Upper lobe of right lung (tissue), 1 donor: Measurements from ENCODE around the gene TPT1. TPM values are rescaled to one million over a fixed set of nuclear protein-coding genes. Genes with fewer than 3 reads are reported as not detected.

Source experiments
- ATAC-seq: fragments of 200-7000 bp; cut with Tn5 transposase; one replicate; pipeline ENCODE4 v1.9.1; 2020; ENCODE audit warnings: mild to moderate bottlenecking, moderate library complexity
- DNase-seq: peaks from one replicate; pipeline ENCODE4 v3.0.0-alpha.2; 2020
- H3K27ac ChIP-seq: fragments of 200-600 bp; one replicate; pipeline ENCODE4 v1.8.0; 2022
- H3K27me3 ChIP-seq: fragments of 200-600 bp; one replicate; pipeline ENCODE4 v1.8.0; 2022; ENCODE audit warnings: mild to moderate bottlenecking
- H3K36me3 ChIP-seq: fragments of 200-600 bp; one replicate; pipeline ENCODE4 v1.8.0; 2022
- H3K4me1 ChIP-seq: fragments of 200-600 bp; one replicate; pipeline ENCODE4 v1.8.0; 2022
- H3K4me3 ChIP-seq: fragments of 200-600 bp; one replicate; pipeline ENCODE4 v1.8.0; 2022; ENCODE audit warnings: mild to moderate bottlenecking
- H3K9me3 ChIP-seq: fragments of 200-600 bp; one replicate; pipeline ENCODE4 v1.8.0; 2022
- intact Hi-C: fragments of 100-400 bp; cut with DNase I; formaldehyde crosslinking; loops from one replicate; pipeline ENCODE4 v1.11.0; 2022
- total RNA-seq: library from RNA; stranded (reverse); fragmentation: NEBNext Ultra II Directional; extraction: Animal tissue kit (Norgen Biotek cat#: 25700); gene quantifications from one replicate; pipeline ENCODE4 v1.2.1, GENCODE V29; 2021
- TF ChIP-seq, protein P1 (sequence below): fragments of 200-600 bp; IDR thresholded peaks from one replicate; pipeline ENCODE4 v1.8.0; 2022; ENCODE audit warnings: antibody characterized with exemption
- donor health status: DM: no; HTN: yes; CAD: no; lungs with severe emphysema.

TPT1 gene
- total RNA-seq, 1 donor from 2014 or later = 4,924 TPM

DNA sequence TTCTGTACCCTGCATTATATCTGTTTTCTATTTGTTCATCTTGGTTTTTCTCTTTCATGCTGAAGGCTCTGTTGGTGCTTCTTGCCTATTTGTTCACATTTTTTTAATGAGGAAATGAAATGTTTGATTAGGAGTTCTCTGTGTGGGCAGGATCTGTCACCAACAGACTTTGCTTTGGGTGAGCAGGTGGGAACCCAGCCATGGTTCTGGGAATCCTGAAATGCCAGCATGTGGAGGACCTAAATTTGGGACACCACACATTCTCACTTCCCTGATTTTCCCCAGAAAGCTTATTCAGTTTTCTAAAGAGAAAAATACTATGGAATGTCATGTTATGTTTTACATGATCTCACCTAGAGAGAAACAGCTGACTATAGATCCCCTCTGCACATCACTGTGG lies 34.0 kb downstream of the TPT1 start:
- intact Hi-C loops = no loop called here
- DNase-seq = no peak

DNA sequence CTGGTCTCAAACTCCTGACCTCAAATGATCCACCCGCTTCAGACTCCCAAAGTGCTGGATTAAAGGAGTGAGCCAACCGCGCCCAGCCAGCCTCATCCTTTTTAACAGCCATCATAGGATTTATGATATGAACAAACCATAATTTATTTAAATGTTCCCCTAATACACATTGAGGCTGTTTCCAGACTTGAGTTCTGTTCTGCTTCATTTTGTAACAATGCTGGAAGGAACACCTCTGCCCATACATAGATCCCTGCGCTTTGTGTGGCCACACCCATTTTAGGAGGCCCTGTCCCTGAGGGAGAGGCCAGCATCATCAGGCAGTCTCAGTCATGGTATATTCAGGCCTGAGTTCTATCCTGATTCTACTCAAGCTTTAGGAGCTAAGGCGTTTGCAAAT lies 35.9 kb downstream of the TPT1 start:
- no peak for ATAC-seq
- intact Hi-C loops = no loop called here
- no peaks in the 10 kb centered on the region for H3K4me1 ChIP-seq
- H3K9me3 ChIP-seq = no peaks in the 10 kb centered on the region
- DNase-seq = no peak
- TF ChIP-seq, protein P1, sequence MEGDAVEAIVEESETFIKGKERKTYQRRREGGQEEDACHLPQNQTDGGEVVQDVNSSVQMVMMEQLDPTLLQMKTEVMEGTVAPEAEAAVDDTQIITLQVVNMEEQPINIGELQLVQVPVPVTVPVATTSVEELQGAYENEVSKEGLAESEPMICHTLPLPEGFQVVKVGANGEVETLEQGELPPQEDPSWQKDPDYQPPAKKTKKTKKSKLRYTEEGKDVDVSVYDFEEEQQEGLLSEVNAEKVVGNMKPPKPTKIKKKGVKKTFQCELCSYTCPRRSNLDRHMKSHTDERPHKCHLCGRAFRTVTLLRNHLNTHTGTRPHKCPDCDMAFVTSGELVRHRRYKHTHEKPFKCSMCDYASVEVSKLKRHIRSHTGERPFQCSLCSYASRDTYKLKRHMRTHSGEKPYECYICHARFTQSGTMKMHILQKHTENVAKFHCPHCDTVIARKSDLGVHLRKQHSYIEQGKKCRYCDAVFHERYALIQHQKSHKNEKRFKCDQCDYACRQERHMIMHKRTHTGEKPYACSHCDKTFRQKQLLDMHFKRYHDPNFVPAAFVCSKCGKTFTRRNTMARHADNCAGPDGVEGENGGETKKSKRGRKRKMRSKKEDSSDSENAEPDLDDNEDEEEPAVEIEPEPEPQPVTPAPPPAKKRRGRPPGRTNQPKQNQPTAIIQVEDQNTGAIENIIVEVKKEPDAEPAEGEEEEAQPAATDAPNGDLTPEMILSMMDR = no peak
- no peak overlapping the region for H3K4me3 ChIP-seq
- no peaks in the 10 kb centered on the region for H3K36me3 ChIP-seq
- no peaks in the 10 kb centered on the region for H3K27me3 ChIP-seq
- no peak overlapping the region for H3K27ac ChIP-seq

More for the DNA sequence above, 34.0 kb downstream of the TPT1 start:
- ATAC-seq = no peak
- Histone ChIP-seq H3K27ac (no peak overlapping the region), H3K27me3 (no peaks in the 10 kb centered on the region), H3K9me3 (no peaks in the 10 kb centered on the region), H3K4me3 (no peak overlapping the region), H3K36me3 (no peaks in the 10 kb centered on the region), H3K4me1 (peaks cover 10% of the 10 kb centered on the region)
- TF ChIP-seq, protein P1 = no peak

DNA sequence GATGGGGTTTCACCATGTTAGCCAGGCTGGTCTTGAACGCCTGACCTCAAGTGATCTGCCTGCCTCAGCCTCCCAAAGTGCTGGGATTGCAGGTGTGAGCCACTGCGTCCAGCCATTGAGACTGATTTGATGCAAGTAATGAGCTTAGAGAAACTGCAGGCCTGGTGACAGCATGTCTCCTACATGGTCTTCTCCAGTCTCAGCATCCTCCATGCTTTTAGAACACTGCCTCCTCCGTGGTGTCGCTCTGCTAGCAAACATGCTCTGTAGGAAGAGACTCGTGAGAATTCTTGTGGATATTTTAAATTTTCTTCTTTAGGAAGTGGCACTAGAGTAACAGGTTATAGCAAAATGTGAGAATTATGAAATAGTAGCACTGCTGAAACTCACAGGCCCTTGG lies 37.1 kb downstream of the TPT1 start:
- DNase-seq = no peak
- ATAC-seq = no peak
- Histone ChIP-seq H3K36me3 (no peaks in the 10 kb centered on the region), H3K4me3 (no peak overlapping the region), H3K27ac (no peak overlapping the region), H3K9me3 (no peaks in the 10 kb centered on the region), H3K4me1 (no peaks in the 10 kb centered on the region), H3K27me3 (no peaks in the 10 kb centered on the region)
- intact Hi-C loops = no loop called here
- TF ChIP-seq, protein P1 = no peak

DNA sequence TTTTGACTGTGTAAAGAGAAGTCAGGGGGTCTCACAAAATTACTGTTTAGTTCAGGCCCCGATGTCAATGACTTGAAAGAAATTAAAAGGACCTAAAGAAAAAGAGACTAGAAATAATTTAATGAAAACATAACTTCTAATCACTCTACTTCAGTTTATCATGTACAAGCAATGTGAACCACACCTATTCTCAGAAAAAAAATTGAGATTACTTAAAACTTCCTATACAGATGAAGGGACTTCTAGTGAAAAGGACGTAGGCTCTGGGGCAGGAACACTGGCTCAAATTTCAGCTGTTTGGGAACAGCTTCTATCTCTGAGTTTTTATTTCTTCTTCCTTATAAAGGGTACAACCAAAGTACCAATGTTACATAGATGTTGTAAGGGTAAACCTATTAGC lies 38.0 kb downstream of the TPT1 start:
- TF ChIP-seq, protein P1 = no peak
- DNase-seq = no peak
- intact Hi-C loops = no loop called here

DNA sequence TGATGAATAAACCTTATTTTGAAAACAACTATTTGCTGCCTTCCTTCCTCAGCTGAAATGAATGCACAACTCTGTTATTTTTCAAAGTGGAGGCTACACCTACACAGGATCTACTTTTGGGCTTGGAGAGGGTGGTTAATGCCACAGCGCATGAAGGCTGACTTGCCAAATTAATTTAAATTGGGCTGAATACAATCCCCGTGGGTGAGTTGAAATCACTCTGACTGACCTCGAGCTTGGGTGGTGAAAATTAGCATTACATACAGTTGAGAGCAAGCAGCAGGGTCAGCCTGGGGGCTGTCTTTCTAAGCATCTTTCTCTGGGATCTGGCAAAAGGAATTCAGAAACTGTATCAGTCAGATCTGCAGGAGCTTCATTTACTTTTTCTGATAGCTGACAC lies 38.5 kb downstream of the TPT1 start:
- TF ChIP-seq, protein P1 = no peak
- H3K36me3 ChIP-seq = no peaks in the 10 kb centered on the region
- ATAC-seq = no peak
- intact Hi-C loops = no loop called here
- no peak for DNase-seq
- H3K27me3 ChIP-seq = no peaks in the 10 kb centered on the region
- H3K9me3 ChIP-seq = no peaks in the 10 kb centered on the region
- H3K4me1 ChIP-seq = no peaks in the 10 kb centered on the region
- no peak overlapping the region for H3K4me3 ChIP-seq
- no peak overlapping the region for H3K27ac ChIP-seq

More for the DNA sequence above, 38.0 kb downstream of the TPT1 start:
- H3K4me3 ChIP-seq = no peak overlapping the region
- no peak for ATAC-seq
- H3K4me1 ChIP-seq = no peaks in the 10 kb centered on the region
- no peaks in the 10 kb centered on the region for H3K9me3 ChIP-seq
- no peak overlapping the region for H3K27ac ChIP-seq
- no peaks in the 10 kb centered on the region for H3K36me3 ChIP-seq
- no peaks in the 10 kb centered on the region for H3K27me3 ChIP-seq

DNA sequence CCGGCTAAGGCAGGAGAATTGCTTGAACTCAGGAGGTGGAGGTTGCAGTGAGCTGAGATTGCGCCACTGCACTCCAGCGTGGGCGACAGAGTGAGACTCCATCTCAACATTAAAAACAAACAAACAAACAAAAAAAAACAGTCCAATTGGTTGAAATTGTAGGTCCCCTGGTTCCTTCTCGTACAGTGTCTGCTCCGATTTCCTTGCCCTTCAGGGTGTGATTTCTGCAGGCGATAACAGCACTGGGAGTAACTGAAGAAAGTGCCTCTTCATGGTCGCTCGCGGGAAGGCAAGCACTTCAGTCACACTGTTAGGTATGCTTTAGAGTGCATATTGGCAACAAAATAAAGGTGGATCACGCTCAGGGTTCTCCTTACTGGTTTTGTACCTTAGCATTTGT lies 39.7 kb downstream of the TPT1 start:
- peak; percentile 80 for ATAC-seq

More for the DNA sequence above, 39.7 kb downstream of the TPT1 start:
- Histone ChIP-seq H3K36me3 (no peaks in the 10 kb centered on the region), H3K4me1 (no peaks in the 10 kb centered on the region), H3K27me3 (no peaks in the 10 kb centered on the region), H3K4me3 (no peak overlapping the region), H3K27ac (no peak overlapping the region), H3K9me3 (no peaks in the 10 kb centered on the region)
- no peak for DNase-seq
- intact Hi-C loops = no loop called here
- TF ChIP-seq, protein P1 = no peak
